ENCODE results near the gene HDAC5.
"Not testable (repeated sequence)": the region's sequence is repeated elsewhere in the genome, so short reads cannot be mapped to it uniquely, and the experiment has no call there.

Gene HDAC5

GRCh38 chr17:44132275-44132821 lies 8.9 kb upstream of the HDAC5 start:
- no peak for DNase-seq (ENCODE audit: low spot score)

- not testable (repeated sequence) for DNase-seq (ENCODE audit: low spot score)
Observed at GRCh38 chr17:44131372-44131771, 7.9 kb upstream of the HDAC5 start.

GRCh38 chr17:44130693-44131349 lies 7.4 kb upstream of the HDAC5 start:
- no peak for DNase-seq (ENCODE audit: low spot score)

DNA sequence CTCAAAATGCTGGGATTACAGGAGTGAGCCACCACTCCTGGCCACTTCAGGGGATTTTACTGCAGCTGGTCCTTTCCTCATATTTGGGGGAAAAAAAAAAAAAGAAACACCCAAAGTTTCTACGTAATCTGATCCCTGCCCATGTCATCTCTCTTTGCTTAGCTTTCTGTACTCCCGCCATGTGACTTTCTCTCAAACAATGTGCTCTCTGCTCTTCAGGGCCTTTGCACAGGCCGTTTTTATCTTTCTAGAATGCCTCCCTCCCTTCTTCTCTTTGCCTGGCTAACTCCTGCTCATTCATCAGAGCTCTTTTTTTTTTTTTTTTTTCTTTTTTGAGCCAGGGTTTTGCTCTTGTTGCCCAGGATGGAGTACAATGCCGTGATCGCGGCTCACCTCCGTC lies 4.9 kb upstream of the HDAC5 start:
- DNase-seq (ENCODE audit: low spot score), result no peak

- DNase-seq (ENCODE audit: low spot score), result no peak
Observed at GRCh38 chr17:44124118-44124438, 637 bp upstream of the HDAC5 start.

- DNase-seq (ENCODE audit: low spot score), result peak; percentile 56
Observed at GRCh38 chr17:44122816-44123355, 555 bp downstream of the HDAC5 start.

GRCh38 chr17:44121997-44122815 lies 1.2 kb downstream of the HDAC5 start:
- DNase-seq (ENCODE audit: low spot score), result no peak

GRCh38 chr17:44120851-44121605 lies 2.4 kb downstream of the HDAC5 start:
- DNase-seq (ENCODE audit: low spot score), result no peak

DNA sequence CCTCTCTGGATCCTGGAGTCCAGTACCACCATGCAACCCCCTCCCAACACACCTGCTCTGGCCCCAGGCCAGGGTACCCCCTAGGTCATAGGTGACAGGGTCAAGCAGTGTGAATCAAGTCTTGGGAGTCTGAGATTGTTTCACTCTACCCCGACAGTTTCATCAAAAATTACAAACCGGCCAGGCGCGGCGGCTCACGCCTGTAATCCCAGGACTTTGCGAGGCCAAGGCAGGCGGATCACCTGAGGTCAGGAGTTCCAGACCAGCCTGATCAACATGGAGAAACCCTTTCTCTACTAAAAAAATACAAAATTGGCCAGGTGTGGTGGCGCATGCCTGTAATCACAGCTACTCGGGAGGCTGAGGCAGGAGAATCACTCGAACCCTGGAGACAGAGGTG lies 3.2 kb downstream of the HDAC5 start:
- not testable (repeated sequence) for DNase-seq (ENCODE audit: low spot score)

DNA sequence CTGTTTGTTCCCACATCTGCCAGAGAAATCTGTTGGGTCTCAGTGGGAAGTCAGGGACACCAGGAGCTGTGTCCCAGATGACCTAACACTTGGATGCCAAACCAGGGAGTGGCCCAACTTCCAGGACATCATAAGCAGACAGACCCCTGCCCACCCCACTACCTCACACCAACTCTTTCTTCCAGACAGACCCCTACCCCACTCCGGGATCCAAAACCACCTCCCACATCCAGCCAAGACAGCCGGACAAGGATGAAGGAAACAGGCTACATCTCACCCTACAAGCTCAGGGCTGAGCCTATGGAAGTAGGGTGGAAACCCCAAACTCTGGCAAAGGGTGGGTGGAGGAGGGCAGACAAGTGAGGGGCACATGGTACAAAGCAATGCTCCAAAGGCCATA lies 3.6 kb downstream of the HDAC5 start:
- no peak for DNase-seq (ENCODE audit: low spot score)

GRCh38 chr17:44119062-44119461 lies 4.4 kb downstream of the HDAC5 start:
- DNase-seq (ENCODE audit: low spot score), result no peak

GRCh38 chr17:44118427-44119050 lies 4.9 kb downstream of the HDAC5 start:
- DNase-seq (ENCODE audit: low spot score), result no peak

- no peak for DNase-seq (ENCODE audit: low spot score)
Observed at GRCh38 chr17:44117351-44117750, 6.1 kb downstream of the HDAC5 start.

DNA sequence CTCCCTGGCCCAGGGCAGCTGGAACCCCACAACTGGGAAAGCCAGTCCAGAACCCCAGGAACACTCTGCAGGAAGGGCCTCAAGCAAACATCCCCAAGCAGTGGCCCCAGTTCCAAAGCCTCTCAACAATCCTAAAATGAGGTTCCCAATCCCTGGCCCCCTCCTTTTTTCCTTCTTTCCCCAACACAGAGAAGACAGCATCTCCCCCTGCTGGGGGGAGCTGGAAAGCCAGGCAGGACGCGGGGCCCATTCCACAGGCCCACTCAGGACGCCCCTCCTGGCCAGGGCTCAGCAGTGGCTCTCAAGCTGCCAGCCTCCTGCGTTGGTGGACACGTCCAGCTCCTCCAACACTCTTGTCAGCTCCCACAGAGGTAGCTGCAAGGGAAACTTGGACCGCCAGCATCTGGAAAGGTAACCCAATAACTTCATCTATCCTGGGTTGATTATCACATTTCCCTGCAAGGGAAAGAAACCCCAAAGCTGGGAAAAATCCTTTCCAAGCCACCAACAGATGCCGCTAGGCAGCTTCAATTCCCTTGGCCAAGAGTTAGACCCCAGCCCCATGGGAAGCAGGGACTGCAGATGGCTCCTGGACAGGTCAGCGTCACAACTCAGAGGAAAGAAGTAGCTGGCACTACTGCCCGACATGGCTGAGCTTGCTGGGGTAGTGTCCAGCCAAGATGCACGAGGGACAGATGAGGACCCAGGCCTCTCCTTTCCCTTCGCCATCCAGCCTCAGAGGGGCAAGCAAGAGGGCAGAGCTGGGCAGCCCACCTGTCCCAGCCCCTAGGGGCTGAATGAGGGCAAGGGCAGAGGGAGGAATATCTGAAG lies 7.6 kb downstream of the HDAC5 start:
- DNase-seq (ENCODE audit: low spot score), result no peak

GRCh38 chr17:44113868-44114840 lies 9.3 kb downstream of the HDAC5 start:
- DNase-seq (ENCODE audit: low spot score), result no peak

GRCh38 chr17:44113382-44113781 lies 10.1 kb downstream of the HDAC5 start:
- no peak for DNase-seq (ENCODE audit: low spot score)

DNA sequence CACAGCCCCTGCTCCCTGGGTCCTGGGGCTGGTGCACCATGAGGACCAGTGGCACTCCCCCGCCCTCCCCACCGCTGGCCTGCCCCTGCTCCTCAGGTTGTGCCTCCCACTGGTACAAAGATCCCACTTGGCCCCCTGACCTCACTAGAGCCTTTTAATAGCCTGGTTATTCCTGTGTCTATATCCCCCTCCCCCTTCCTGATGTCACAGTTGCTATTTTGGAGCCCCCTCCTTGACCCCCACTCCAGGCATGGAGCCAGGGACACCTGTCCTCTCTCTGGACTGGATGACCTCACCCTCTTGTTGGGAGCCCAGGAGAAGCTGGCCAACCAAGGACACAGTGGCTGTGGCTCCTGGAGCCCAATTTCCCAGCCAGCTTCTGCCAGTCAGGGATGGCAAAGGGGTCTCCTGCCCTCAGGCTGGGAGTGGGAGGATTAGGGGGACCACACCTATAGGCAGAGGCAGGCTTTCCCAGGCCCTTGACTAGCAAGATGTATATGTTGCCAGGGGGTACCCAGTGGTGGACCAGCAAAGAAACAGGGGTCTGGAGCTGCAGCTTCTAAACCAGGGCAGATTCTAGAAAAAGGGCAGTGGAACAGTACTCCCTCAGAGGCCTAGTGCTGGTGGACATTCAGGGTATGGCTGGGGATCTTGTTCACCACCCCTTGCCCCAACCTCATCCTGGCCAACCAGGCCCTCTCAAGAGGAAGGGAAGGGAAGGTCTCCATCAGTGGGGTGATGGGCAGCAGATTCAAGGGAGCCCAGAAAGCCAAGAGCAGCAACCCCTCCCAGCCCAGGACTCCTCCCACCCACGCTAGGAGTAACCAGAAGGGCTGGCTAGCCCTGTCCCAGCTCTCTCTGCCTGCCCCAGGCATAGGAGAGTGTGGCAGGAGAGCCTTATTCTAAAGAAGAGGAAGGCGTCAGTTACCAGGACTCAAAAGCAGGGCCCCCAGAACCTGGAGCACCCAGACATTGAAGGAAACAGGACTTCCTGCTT lies 10.9 kb downstream of the HDAC5 start:
- DNase-seq (ENCODE audit: low spot score), result no peak

GRCh38 chr17:44111777-44112176 lies 11.7 kb downstream of the HDAC5 start:
- no peak for DNase-seq (ENCODE audit: low spot score)

Data from germinal center (tissue), 1 donor.